Activated T-cell treated with anti-CD3 and anti-CD28 coated beads for 48 hours (primary cell): ENCODE results near the gene ITGA2.

ENCODE experiments used
- DNase-seq: peaks from one replicate; pipeline ENCODE4 v3.0.0-alpha.2; 2020; ENCODE audit warnings: low read depth

The ITGA2 gene

GRCh38 chr5:53017794-53018391 lies 28.7 kb downstream of the ITGA2 start:
- DNase-seq, result no peak

- no peak for DNase-seq
These were observed 30.2 kb downstream of the ITGA2 start for GRCh38 chr5:53019320-53019719.

GRCh38 chr5:53022930-53023511 lies 33.9 kb downstream of the ITGA2 start:
- no peak for DNase-seq

GRCh38 chr5:53023969-53024368 lies 34.8 kb downstream of the ITGA2 start:
- DNase-seq, result no peak

GRCh38 chr5:53024535-53024934 lies 35.4 kb downstream of the ITGA2 start:
- DNase-seq, result no peak

GRCh38 chr5:53025487-53025886 lies 36.3 kb downstream of the ITGA2 start:
- no peak for DNase-seq

GRCh38 chr5:53027913-53028312 lies 38.8 kb downstream of the ITGA2 start:
- DNase-seq, result no peak

GRCh38 chr5:53029608-53030007 lies 40.5 kb downstream of the ITGA2 start:
- DNase-seq, result no peak

- DNase-seq, result no peak
These were observed 41.7 kb downstream of the ITGA2 start for GRCh38 chr5:53030893-53031292.

GRCh38 chr5:53031695-53032096 lies 42.5 kb downstream of the ITGA2 start:
- DNase-seq, result peak; percentile 30

- no peak for DNase-seq
These were observed 43.0 kb downstream of the ITGA2 start for GRCh38 chr5:53032188-53032587.

GRCh38 chr5:53034832-53035231 lies 45.7 kb downstream of the ITGA2 start:
- no peak for DNase-seq

- no peak for DNase-seq
These were observed 46.8 kb downstream of the ITGA2 start for GRCh38 chr5:53035868-53036381.

GRCh38 chr5:53037141-53037859 lies 48.1 kb downstream of the ITGA2 start:
- no peak for DNase-seq

- DNase-seq, result no peak
These were observed 49.2 kb downstream of the ITGA2 start for GRCh38 chr5:53038196-53038847.

GRCh38 chr5:53039855-53040254 lies 50.7 kb downstream of the ITGA2 start:
- no peak for DNase-seq

GRCh38 chr5:53041071-53041692 lies 52.0 kb downstream of the ITGA2 start:
- DNase-seq, result no peak

GRCh38 chr5:53041740-53042139 lies 52.6 kb downstream of the ITGA2 start:
- no peak for DNase-seq

- DNase-seq, result no peak
These were observed 56.1 kb downstream of the ITGA2 start for GRCh38 chr5:53045263-53045662.

- DNase-seq, result no peak
These were observed 59.1 kb downstream of the ITGA2 start for GRCh38 chr5:53048248-53048647.

- DNase-seq, result no peak
These were observed 63.3 kb downstream of the ITGA2 start for GRCh38 chr5:53052499-53052898.

- DNase-seq, result no peak
These were observed 64.2 kb downstream of the ITGA2 start for GRCh38 chr5:53053364-53053763.
